Effector memory CD4-positive, alpha-beta T cell (primary cell): ENCODE data around the gene VGLL3.
"Not testable (repeated sequence)": the region's sequence is repeated elsewhere in the genome, so short reads cannot be mapped to it uniquely, and the experiment has no call there.

ENCODE experiments used
- DNase-seq, 3 donors: peaks; one replicate each; pipeline ENCODE4 v3.0.0-alpha.2; 2020
- H3K27ac ChIP-seq: 2 replicates; pipeline ENCODE4 v1.7.0; 2013; ENCODE audit warnings: mild to moderate bottlenecking, low read length, moderate library complexity; ENCODE audit not compliant: insufficient read depth, poor library complexity, severe bottlenecking
- H3K27me3 ChIP-seq: replicated peaks from 2 replicates; pipeline ENCODE4 v1.7.0; 2013; ENCODE audit warnings: mild to moderate bottlenecking, low read length; ENCODE audit not compliant: insufficient read depth, control insufficient read depth, poor library complexity, severe bottlenecking
- H3K36me3 ChIP-seq: 2 replicates; pipeline ENCODE4 v1.7.0; 2013; ENCODE audit warnings: mild to moderate bottlenecking, low read length, moderate library complexity; ENCODE audit not compliant: control insufficient read depth, insufficient read depth
- H3K4me1 ChIP-seq: 2 replicates; pipeline ENCODE4 v1.7.0; 2013; ENCODE audit warnings: low read length, mild to moderate bottlenecking; ENCODE audit not compliant: control insufficient read depth, insufficient read depth, poor library complexity, severe bottlenecking
- H3K4me3 ChIP-seq: 2 replicates; pipeline ENCODE4 v1.7.0; 2013; ENCODE audit warnings: low read length, low read depth, mild to moderate bottlenecking; ENCODE audit not compliant: insufficient read depth, poor library complexity, severe bottlenecking
- H3K9me3 ChIP-seq: 2 replicates; pipeline ENCODE4 v1.7.0; 2013; ENCODE audit warnings: mild to moderate bottlenecking, low read length, moderate library complexity; ENCODE audit not compliant: control insufficient read depth

VGLL3 gene

GRCh38 chr3:86976219-86976618 lies 14.7 kb downstream of the VGLL3 start:
- no peak overlapping the region for H3K4me3 ChIP-seq
- H3K36me3 ChIP-seq, result no peaks in the 10 kb centered on the region
- no peaks in the 10 kb centered on the region for H3K27me3 ChIP-seq
- no peaks in the 10 kb centered on the region for H3K4me1 ChIP-seq
- no peaks in the 10 kb centered on the region for H3K9me3 ChIP-seq
- H3K27ac ChIP-seq, result no peak overlapping the region
- no peak for DNase-seq

GRCh38 chr3:86974177-86974576 lies 16.8 kb downstream of the VGLL3 start:
- not testable (repeated sequence) for DNase-seq, H3K27me3 ChIP-seq, H3K36me3 ChIP-seq, H3K4me1 ChIP-seq, H3K4me3 ChIP-seq, H3K27ac ChIP-seq, H3K9me3 ChIP-seq

- H3K27ac ChIP-seq, result no peak overlapping the region
- no peak overlapping the region for H3K4me3 ChIP-seq
- no peaks in the 10 kb centered on the region for H3K36me3 ChIP-seq
- H3K27me3 ChIP-seq, result no peaks in the 10 kb centered on the region
- no peak for DNase-seq
- H3K9me3 ChIP-seq, result no peaks in the 10 kb centered on the region
- H3K4me1 ChIP-seq, result no peaks in the 10 kb centered on the region
Observed at GRCh38 chr3:86973440-86973839, 17.5 kb downstream of the VGLL3 start.

- H3K4me1 ChIP-seq, result no peaks in the 10 kb centered on the region
- H3K4me3 ChIP-seq, result no peak overlapping the region
- no peaks in the 10 kb centered on the region for H3K36me3 ChIP-seq
- no peak for DNase-seq
- no peaks in the 10 kb centered on the region for H3K27me3 ChIP-seq
- H3K9me3 ChIP-seq, result no peaks in the 10 kb centered on the region
- H3K27ac ChIP-seq, result no peak overlapping the region
Observed at GRCh38 chr3:86969500-86970189, 21.3 kb downstream of the VGLL3 start.

GRCh38 chr3:86968244-86968932 lies 22.6 kb downstream of the VGLL3 start:
- Histone ChIP-seq H3K4me3 (no peak overlapping the region), H3K36me3 (no peaks in the 10 kb centered on the region), H3K27me3 (no peaks in the 10 kb centered on the region), H3K4me1 (no peaks in the 10 kb centered on the region), H3K9me3 (no peaks in the 10 kb centered on the region), H3K27ac (no peak overlapping the region)
- no peak for DNase-seq

- no peaks in the 10 kb centered on the region for H3K4me1 ChIP-seq
- H3K27ac ChIP-seq, result no peak overlapping the region
- no peaks in the 10 kb centered on the region for H3K27me3 ChIP-seq
- no peak overlapping the region for H3K4me3 ChIP-seq
- H3K36me3 ChIP-seq, result no peaks in the 10 kb centered on the region
- no peak for DNase-seq
- no peaks in the 10 kb centered on the region for H3K9me3 ChIP-seq
Observed at GRCh38 chr3:86967062-86967461, 23.9 kb downstream of the VGLL3 start.

GRCh38 chr3:86965166-86965565 lies 25.8 kb downstream of the VGLL3 start:
- H3K9me3 ChIP-seq, result no peaks in the 10 kb centered on the region
- no peak overlapping the region for H3K27ac ChIP-seq
- no peaks in the 10 kb centered on the region for H3K27me3 ChIP-seq
- no peaks in the 10 kb centered on the region for H3K4me1 ChIP-seq
- H3K36me3 ChIP-seq, result no peaks in the 10 kb centered on the region
- H3K4me3 ChIP-seq, result no peak overlapping the region
- no peak for DNase-seq

GRCh38 chr3:86963611-86964010 lies 27.3 kb downstream of the VGLL3 start:
- H3K4me3 ChIP-seq, result no peak overlapping the region
- no peaks in the 10 kb centered on the region for H3K27me3 ChIP-seq
- DNase-seq, result no peak
- H3K27ac ChIP-seq, result no peak overlapping the region
- no peaks in the 10 kb centered on the region for H3K4me1 ChIP-seq
- H3K36me3 ChIP-seq, result no peaks in the 10 kb centered on the region
- no peaks in the 10 kb centered on the region for H3K9me3 ChIP-seq

- no peak overlapping the region for H3K4me3 ChIP-seq
- no peak overlapping the region for H3K27ac ChIP-seq
- H3K36me3 ChIP-seq, result no peaks in the 10 kb centered on the region
Observed at GRCh38 chr3:86961297-86961696, 29.7 kb downstream of the VGLL3 start.

GRCh38 chr3:86960550-86960949 lies 30.4 kb downstream of the VGLL3 start:
- Histone ChIP-seq H3K36me3 (no peaks in the 10 kb centered on the region), H3K4me3 (no peak overlapping the region), H3K27me3 (no peaks in the 10 kb centered on the region), H3K9me3 (no peaks in the 10 kb centered on the region), H3K27ac (no peak overlapping the region), H3K4me1 (no peaks in the 10 kb centered on the region)
- DNase-seq, result no peak

More at GRCh38 chr3:86961297-86961696, 29.7 kb downstream of the VGLL3 start:
- H3K9me3 ChIP-seq, result no peaks in the 10 kb centered on the region
- no peaks in the 10 kb centered on the region for H3K4me1 ChIP-seq
- DNase-seq, result no peak
- no peaks in the 10 kb centered on the region for H3K27me3 ChIP-seq
